Body of pancreas (tissue), 4 donors: ENCODE measurements around the gene REEP5.

Experiments
- CTCF ChIP-seq, 7 experiments: fragments of 450-650 bp in 4 of 7; fragments of 200-600 bp in 3 of 7; sonication (generic) in 3 of 7; IDR thresholded peaks; one replicate each; pipeline ENCODE4 v1.5.1; 2016 to 2019; ENCODE audit warnings: antibody characterized with exemption in 7 of 7
- POLR2A ChIP-seq, 3 donors: fragments of 450-650 bp; IDR thresholded peaks; one replicate each; pipeline ENCODE4 v1.6.1; 2016; ENCODE audit warnings: antibody characterized with exemption in 3 of 3, mild to moderate bottlenecking in 2 of 3

- no peak for TF ChIP-seq POLR2A (IDR thresholded peaks at IDR 0.05)
- TF ChIP-seq CTCF (IDR thresholded peaks at IDR 0.05) = no peak
These were observed 1.3 kb upstream of the REEP5 start for GRCh38 chr5:112923148-112923917.
